Liver (tissue), 3 donors: ENCODE results near the gene RABL6.

Experiments
- GABPA ChIP-seq, 2 donors: IDR thresholded peaks in 1 of 2; conservative IDR thresholded peaks in 1 of 2; 2 replicates each; pipeline ENCODE4 v1.6.1; 2016; ENCODE audit warnings: antibody characterized with exemption in 2 of 2, mild to moderate bottlenecking in 1 of 2, moderate library complexity in 1 of 2
- JUND ChIP-seq, 2 donors: IDR thresholded peaks; 2 replicates each; pipeline ENCODE4 v1.6.1; 2016; ENCODE audit warnings: antibody characterized with exemption in 2 of 2
- RAD21 ChIP-seq, 2 donors: IDR thresholded peaks; 2 replicates each; pipeline ENCODE4 v1.6.1; 2016; ENCODE audit warnings: antibody characterized with exemption in 2 of 2, mild to moderate bottlenecking in 2 of 2
- TAF1 ChIP-seq: conservative IDR thresholded peaks from 2 replicates; pipeline ENCODE4 v1.6.1; 2016; ENCODE audit warnings: antibody characterized with exemption, mild to moderate bottlenecking
- TF ChIP-seq, protein P1 (sequence below): IDR thresholded peaks from 2 replicates; pipeline ENCODE4 v1.6.1; 2016; ENCODE audit warnings: antibody characterized with exemption, mild to moderate bottlenecking
- TF ChIP-seq, protein P2 (sequence below): fragments of 150-350 bp; IDR thresholded peaks from 2 replicates; pipeline ENCODE4 v1.5.1; 2017; ENCODE audit warnings: improper control_type of control experiment, low read depth, low read length; ENCODE audit not compliant: missing input control
- TF ChIP-seq, protein P3 (sequence below): IDR thresholded peaks from 2 replicates; pipeline ENCODE4 v1.6.1; 2016; ENCODE audit warnings: antibody characterized with exemption
- donor health status: healthy.
- donor health status: healthy.

DNA sequence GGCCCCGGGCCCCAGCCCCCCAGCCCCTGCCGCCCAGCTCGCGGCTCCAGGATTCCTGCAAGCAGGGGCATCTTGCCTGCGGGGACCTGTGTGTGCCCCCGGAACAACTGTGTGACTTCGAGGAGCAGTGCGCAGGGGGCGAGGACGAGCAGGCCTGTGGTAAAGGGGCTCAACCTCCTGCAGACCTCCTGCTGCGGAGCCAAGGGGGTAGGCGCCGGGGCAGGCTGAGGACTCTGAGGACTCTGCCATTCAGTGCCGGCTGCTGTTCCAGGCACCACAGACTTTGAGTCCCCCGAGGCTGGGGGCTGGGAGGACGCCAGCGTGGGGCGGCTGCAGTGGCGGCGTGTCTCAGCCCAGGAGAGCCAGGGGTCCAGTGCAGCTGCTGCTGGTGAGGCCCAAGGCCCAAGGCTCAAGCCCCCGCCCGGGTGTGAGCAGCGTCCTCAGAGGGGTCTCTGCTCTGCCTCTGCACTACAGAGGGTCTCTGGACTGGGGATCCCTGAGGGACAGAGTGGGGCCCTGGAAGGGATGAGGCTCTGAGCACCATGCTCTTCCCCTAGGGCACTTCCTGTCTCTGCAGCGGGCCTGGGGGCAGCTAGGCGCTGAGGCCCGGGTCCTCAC is 47.8 kb downstream of the RABL6 start:
- TF ChIP-seq, protein P1, sequence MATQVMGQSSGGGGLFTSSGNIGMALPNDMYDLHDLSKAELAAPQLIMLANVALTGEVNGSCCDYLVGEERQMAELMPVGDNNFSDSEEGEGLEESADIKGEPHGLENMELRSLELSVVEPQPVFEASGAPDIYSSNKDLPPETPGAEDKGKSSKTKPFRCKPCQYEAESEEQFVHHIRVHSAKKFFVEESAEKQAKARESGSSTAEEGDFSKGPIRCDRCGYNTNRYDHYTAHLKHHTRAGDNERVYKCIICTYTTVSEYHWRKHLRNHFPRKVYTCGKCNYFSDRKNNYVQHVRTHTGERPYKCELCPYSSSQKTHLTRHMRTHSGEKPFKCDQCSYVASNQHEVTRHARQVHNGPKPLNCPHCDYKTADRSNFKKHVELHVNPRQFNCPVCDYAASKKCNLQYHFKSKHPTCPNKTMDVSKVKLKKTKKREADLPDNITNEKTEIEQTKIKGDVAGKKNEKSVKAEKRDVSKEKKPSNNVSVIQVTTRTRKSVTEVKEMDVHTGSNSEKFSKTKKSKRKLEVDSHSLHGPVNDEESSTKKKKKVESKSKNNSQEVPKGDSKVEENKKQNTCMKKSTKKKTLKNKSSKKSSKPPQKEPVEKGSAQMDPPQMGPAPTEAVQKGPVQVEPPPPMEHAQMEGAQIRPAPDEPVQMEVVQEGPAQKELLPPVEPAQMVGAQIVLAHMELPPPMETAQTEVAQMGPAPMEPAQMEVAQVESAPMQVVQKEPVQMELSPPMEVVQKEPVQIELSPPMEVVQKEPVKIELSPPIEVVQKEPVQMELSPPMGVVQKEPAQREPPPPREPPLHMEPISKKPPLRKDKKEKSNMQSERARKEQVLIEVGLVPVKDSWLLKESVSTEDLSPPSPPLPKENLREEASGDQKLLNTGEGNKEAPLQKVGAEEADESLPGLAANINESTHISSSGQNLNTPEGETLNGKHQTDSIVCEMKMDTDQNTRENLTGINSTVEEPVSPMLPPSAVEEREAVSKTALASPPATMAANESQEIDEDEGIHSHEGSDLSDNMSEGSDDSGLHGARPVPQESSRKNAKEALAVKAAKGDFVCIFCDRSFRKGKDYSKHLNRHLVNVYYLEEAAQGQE = no peak
- TF ChIP-seq, protein P2, sequence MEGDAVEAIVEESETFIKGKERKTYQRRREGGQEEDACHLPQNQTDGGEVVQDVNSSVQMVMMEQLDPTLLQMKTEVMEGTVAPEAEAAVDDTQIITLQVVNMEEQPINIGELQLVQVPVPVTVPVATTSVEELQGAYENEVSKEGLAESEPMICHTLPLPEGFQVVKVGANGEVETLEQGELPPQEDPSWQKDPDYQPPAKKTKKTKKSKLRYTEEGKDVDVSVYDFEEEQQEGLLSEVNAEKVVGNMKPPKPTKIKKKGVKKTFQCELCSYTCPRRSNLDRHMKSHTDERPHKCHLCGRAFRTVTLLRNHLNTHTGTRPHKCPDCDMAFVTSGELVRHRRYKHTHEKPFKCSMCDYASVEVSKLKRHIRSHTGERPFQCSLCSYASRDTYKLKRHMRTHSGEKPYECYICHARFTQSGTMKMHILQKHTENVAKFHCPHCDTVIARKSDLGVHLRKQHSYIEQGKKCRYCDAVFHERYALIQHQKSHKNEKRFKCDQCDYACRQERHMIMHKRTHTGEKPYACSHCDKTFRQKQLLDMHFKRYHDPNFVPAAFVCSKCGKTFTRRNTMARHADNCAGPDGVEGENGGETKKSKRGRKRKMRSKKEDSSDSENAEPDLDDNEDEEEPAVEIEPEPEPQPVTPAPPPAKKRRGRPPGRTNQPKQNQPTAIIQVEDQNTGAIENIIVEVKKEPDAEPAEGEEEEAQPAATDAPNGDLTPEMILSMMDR = no peak
- TF ChIP-seq, protein P3, sequence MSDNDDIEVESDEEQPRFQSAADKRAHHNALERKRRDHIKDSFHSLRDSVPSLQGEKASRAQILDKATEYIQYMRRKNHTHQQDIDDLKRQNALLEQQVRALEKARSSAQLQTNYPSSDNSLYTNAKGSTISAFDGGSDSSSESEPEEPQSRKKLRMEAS = no peak
- TF ChIP-seq TAF1 (no peak), JUND (IDR thresholded peaks at IDR 0.05) (no peak), RAD21 (IDR thresholded peaks at IDR 0.05) (no peak), GABPA (IDR thresholded peaks at IDR 0.05 in 1 of 2, conservative IDR thresholded peaks at IDR 0.05 in 1 of 2) (no peak)
